GM21723 (cell line): Measurements from ENCODE around the gene HOXA11.

ENCODE experiments used
- ATAC-seq: cut with Tn5 transposase; IDR thresholded peaks from one replicate; pipeline ENCODE4 v1.9.1; 2021; ENCODE audit warnings: mild to moderate bottlenecking, moderate library complexity; ENCODE audit not compliant: unreplicated experiment

HOXA11 gene

DNA sequence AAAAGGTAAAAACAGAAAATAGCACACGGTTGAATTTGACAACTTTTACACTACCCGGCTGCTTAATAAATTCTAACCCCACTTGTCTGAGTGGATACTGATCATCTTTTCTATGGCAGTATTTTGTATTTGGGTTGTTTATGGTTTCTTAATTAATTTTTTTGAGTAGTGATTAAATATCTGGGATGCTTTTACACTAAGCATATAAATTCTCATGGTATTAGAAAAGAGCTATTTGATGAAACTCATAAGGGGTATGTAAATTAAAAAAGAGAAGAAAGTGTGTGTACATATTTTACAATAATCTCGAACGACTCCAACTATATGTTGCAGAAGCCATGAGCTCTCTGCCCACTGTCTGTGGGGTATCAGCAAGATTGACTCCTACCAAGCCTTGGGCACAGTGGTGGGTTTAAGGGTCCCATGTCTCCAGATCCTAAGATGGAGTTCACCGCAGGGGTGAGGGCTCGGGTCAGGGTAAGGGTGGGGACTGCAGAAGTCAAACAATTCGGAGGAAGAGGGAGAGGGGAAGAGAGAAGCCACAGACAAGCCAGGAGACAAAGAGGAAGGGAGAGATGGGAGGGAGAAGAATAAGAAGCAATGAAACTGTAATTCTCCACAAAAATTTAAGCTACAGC is 22.4 kb upstream of the HOXA11 start:
- ATAC-seq: no peak

DNA sequence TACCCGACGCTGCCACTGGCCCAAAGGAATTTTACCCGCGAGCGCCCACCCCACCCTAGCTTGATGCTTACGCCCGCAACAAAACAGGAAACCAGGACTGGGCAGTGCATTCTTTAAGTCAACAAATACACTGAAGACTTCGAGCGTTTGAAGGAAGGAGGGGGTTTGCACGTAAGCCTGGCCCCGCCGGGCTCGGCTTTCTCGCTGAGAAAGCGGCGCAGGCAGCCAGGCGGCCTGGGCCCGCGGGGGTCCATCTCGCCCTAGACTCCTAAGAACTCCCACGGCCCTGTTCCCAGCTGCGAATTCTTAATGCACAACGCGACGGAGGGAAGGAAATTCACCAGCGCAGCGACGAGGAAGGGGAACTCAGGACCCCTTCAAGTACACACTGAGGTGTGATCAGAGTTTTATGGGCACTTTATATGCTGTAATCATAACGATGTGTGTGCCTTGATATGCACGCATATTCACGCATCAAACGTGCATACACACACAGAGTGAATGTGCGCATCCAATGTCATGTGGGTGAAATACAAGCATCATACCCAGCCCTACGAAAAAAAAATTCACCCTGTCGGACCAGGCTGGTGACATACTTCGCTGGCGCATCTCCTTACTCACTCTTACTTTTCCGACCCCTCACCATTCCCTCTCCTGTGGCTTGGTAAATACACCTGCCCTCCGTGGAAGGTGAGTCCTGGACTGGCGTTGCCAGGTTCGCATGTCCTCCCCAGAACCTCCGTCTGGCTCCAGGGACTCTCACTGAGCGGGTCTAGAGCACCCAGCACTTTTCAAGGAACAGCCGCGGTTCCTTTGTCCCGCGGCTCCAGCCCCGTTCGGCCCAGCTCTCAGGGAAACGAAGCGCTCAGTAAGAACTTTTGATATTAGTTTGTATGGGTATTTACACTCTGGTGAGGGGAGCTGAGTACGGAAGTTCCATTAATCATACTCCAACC is 20.6 kb upstream of the HOXA11 start:
- no peak for ATAC-seq

DNA sequence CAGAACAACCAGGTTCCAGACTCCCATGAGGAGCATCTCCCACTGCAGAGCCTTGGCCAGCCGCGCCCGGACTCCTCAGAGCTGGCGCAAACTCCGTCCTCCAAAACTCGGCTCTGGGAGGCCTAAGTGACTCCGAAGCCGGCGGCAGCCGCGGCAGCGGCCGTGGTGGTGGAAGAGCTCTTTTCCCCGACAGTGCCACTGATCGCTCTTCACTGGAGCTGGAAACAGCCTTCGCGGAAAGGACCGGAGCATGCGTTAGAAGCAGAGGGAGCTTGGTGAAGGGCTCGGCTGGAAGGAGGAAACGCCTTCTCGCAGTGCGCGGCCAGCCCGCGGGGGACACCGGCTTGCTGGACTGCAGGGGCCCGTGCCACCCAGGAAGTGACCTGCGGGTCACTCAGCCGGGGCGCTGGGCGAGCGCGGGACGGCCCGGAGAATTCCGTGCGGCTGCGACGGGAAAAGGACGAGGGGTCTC is 19.9 kb upstream of the HOXA11 start:
- ATAC-seq: no peak

DNA sequence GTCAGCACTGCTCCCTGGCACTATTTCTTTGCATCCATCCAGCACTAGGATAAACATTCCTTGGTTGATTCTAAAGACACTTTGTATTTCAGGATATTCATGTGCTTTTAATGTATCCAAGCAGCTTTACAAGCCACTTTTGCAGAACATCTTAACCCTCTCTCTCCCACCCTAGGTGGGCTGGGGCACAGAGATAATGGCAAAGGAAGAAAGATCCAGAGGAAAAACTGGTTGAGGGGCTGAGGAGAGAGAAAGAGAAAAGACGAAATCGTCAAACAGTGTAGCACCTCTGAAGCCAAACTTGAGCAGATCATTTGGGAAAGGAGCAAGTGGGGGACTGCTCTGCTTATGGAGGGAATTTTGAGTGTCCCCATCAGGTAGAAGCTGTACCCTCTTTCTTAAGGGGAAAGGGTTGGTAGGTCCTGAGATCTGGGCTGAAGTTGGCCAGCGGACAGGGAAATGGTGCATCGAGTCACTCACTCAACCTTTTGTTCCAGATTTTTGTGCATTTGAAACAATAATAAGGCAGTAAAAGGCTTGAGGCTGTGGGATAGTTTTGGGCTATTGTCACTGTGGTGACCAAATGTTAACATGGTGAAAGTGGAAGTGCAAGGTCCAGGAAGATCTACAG is 19.0 kb upstream of the HOXA11 start:
- ATAC-seq: no peak

DNA sequence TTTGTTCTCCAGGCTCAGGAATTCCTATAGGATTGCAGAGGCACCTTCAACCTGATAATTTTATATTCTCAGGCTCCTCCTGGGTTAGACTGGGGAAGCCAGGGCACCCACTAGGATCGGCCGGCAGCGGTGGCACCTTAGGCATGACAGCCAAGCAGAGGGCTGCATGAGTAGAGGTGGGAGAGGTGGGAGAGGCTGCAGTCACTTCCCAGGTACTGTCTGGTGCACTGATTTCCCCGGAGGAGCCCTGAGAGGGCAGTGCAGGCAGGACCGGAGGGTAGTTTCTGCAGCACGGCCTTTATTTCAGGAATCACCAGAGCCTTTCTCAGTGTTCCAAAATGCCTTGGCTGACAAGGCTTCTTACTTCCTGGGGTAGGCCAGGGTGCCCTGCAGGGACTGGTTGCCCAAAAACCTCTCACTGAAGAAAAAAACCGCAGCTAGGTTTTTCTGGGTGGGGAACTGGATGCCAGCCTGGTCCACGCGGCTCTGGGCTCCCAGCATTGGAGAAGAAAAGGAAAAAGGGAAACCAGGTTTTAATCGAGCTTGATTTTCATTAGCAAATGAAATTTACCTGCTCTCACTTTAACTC is 18.4 kb upstream of the HOXA11 start:
- ATAC-seq: no peak

DNA sequence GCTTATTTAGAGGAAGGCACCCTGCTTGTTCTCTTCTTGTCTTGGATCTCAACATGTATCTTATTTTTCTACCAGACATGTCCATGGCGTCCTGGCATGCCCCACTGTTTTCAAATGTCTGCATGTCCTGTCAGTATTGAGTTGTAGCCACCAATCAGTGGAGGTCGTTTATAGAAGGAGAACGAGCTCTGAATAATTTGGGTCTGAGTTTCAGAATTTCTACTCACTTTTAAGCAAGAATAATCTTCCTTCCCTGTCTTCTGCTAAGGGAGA is 17.8 kb upstream of the HOXA11 start:
- ATAC-seq: no peak

DNA sequence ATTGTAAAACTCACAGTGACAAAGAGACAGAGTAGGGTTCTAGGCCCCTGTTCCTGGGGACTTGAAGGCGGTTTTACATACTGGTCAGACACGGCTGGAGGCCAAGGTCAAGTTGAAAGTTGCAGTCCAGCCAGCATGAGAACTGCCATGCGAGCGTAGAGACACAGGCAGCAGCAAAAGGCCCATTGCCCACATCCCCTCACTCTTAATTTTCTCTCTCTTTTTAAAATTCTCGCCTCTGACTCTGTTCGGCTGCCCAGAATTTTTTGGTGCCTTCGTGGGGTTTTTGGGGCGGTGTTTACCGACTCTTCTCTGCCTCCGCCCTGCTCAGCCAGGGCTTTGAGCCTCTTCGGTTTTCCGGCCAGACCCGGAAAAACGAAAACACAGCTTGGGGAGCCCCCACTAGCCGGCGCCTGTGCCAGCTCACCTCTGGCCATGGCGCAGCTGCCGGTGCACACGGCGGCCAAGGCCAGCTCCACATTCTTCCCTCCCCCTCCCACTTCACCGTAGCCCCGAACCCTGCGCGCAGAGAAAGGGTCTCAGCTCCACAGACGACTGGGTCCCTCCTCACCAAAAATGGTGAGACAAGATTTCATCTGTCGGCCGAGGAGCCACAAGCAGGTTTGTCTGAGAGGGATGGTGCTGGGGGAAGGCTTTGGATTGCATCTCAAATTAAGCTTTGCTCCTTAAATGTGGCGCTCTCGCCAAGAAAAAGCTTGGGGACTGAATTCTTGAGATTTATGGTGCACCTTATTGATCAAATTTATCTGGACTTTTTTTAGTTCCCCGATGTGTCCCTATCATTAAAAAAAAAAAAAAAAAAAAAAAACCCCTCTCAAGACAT is 17.2 kb upstream of the HOXA11 start:
- no peak for ATAC-seq

DNA sequence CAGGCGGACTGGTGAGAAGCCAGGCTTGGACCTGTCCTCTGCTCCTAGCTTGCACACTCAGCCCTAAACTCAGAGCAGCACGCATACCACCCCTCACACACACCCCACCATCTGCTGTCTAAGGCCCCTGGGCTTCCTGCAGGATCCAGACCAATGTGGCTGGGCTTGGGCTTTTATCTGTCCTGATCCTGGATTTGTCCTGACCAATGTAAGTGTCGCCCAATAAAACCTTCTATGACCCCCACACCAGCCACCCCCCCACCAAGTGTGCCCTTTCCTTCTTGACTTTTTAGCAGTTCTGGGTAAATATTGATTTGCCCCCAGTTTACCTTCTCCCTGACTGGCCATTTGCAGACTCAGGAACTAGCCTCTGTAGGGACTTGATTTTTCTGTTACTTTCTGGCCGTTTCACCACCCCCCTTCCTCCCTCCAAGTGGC is 16.6 kb upstream of the HOXA11 start:
- no peak for ATAC-seq

DNA sequence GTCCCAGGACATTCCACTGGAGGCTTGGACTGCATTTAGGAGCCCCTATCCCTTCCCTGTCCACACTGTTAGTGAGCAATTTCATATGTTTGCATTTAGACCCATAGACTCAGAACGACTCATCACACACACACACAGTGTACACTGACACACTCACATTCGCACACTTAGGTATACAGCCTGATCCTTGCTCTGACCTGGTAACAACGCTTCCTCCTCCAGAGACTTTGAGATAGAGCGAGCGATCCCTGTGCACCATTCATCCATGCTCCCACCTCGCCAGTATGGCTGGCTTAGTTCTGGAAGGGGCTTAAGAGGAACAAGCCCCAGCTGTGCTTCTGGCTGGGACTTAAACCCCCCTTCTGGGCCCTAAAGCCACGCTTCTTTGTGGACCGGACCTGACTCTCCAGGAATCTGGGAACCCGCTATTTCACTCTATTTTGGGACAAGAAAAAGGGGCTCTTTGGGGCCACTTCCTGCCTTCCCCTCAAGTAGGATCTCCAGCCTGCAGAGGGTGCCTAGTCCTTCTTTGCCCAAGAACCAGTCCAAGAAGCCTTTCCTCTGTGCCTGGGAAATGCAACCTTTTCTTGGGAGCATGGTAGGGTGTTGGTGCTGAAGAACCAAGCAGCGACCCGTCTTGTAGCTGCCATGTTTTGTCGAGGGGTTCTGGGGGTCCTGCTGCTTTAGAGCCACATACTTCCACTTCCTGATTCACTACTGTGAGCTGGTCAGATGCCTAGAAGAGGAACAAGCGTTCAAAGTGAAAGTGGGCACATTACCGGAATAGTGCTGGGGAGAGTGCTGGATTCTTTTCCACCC is 15.9 kb upstream of the HOXA11 start:
- ATAC-seq: no peak

DNA sequence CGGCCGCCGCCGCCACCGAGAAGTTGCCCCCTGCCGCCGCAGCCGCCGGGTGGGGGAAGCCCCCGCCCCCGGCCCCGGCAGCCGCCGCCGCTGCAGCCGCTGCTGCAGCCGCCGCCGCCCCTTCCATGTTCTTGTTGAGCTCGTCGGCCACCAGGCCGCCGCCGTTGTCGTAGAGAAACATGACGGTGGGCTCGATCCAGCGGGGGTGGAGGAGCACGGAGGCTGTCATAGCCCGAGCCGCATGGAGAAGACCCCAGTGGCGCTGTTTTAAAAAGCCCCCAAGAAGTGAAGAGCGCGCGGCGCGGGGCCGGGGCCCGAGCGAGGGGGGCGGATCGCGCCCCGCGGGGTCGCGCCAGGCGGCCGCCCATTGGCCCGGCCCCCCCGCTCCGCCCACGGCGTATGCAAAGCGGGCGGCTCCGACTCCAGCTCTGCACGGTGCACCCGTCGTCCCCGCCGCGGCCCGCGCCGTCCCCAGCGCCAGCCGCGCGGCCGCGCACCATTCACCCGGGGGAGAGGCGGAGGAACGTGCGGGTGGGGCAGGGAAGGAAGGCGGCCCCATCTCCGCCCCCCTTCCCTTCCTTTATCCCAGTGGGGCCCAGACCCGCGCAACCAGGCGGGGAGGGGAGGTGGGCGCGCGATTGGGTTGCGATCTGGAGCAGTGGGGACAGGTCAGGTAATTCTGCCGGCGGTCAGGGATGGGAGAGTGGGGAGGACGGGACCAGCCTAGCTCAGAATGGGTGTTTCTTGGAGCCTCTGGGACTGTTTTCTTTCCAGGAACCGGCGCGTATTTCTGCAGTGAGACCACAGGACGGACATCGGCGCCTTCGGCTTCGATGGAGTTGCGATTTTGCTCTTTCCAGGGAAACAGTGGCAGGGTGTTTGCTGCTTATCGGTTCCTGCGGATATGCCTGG is 15.1 kb upstream of the HOXA11 start, which contains the start of gene HOXA13:
Gene HOXA13 (minus strand): TSS at position 243 of the 912 bp plus-strand sequence. CDS start 14 bp downstream, at position 229.
- no peak for ATAC-seq

DNA sequence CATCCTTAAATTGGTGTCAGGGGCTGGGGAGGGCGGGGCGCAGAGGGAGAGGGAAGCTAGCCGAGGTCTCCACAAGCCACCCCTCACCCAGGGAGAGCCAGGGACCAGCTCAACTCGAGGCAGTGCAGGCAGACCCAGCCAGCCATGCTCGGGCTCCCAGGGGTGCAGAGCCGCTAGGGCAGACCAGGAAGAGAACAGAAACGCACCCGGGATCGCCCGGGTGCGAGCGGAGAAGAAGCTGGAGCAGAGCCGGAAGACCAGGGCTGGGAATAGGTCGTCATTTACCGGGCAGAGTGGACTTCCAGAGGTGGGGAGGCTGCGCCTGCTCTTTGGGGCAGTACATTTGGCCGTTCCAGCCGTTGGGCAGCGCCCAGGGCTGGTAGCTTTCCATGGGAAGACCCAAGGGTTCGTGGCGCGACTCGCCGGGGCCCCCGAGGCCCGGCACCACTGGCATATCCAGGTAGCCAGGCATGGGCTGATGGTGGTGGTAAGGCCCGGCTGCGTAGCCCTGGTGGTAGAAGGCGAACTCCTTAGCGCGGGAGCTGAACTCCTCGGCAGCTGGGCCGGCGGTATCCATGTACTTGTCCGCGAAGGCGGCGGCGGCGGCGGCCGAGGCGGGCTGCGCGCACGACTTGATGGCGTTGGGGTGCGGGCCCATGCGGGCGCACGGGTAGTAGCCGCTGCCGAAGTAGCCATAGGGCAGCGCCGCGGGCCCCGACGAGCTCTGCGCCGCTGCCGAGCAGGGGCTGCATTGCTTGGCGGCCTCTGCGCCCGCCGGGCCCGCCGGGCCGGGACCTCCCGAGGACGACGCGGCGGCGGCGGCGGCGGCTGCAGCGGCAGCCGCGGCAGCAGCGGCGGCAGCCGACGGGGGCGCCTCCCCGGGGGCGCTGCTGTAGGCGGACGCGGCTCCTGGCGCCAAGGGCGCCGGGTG is 14.1 kb upstream of the HOXA11 start:
- no peak for ATAC-seq

DNA sequence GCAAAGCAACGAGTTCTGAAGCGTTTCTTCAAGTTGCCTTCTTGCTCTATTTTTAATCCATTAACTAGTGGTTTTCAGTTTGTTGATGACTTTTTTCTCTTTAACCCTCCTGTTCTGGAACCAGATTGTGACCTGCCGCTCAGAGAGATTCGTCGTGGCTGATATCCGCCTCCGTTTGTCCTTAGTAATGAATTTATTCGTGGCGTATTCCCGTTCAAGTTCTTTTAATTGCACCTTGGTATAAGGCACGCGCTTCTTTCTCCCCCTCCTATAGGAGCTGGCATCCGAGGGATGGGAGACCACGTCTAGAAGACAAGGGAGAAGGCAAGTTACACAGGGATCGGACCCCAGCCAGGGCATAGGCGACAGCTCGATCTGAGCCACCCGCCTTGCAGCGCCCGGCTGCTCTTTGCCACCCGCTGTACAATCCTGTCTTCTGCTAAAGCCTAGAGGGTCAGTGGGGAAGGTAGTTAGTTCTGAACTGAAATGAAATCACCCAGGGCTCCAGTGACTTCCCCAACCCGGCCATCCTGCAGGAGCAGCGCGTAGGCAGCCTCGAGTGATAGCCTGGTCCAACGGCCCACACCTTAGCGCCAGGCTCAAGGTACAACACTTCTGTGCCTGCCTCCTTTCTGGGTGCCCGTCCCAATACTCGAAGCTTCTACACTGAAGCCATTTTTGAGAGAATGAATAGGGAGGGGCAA is 13.3 kb upstream of the HOXA11 start:
- ATAC-seq: no peak

DNA sequence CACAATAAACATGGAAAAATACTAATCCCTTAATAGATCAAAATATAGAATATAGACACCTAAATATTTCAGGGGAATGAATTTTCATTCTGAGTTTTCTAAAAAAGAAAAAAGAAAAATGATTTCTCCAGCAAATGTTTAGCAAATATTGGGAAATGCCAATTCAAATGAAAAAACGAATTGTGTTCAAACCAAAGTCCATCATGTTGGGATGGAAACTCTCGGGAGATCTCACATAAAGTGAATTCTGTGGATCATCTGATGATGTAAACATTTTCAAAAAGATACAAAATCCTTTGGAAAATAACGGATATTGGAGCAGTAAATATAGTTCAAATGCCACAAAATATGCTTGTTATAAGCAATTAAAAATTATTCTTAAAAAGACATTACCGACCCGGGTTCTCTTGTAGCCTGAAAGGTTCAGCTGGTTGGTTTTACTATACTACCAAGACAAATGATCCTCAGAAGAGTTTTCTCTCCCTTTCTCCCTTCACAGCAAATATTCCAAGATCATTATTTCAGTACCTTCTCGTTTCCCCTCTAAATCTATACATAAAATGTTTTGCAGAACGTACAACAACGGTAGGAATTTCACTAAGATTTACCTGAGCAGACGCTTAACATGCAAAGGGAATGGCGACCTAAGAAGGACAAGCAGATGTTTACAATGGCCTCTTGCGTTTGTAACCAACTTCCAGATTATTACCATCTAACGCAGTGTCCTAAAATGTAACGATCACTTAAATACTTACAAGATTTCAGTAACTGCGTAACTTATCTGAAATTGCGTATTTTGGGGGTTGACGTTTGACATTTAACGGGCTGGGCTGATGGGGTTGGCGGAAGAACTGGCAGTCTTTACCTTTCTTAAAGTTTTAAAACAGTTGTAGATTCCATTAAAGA is 12.4 kb upstream of the HOXA11 start:
- ATAC-seq: no peak

DNA sequence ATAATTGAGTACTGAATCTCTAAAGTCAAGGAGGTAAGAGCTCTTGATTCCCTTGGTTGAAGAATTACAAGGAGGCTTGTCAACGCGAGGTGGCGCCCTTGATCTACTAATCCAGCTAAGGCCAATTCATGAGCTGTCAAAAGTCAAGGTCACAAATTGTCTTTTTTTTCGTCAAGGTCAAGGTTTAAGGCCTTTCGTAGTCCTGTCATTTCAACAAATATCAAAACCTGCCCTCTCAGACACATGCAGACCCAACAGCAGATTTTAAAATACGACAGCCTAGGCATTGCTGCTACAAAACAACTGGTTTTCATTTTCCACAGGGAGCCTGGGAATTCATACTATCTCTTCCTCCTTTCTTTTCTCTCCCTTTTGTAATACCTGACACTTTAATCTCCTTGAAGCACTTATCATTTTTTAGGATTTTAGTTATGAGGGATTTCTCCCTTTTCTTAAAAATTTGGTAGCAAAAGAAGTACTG is 11.3 kb upstream of the HOXA11 start:
- no peak for ATAC-seq

DNA sequence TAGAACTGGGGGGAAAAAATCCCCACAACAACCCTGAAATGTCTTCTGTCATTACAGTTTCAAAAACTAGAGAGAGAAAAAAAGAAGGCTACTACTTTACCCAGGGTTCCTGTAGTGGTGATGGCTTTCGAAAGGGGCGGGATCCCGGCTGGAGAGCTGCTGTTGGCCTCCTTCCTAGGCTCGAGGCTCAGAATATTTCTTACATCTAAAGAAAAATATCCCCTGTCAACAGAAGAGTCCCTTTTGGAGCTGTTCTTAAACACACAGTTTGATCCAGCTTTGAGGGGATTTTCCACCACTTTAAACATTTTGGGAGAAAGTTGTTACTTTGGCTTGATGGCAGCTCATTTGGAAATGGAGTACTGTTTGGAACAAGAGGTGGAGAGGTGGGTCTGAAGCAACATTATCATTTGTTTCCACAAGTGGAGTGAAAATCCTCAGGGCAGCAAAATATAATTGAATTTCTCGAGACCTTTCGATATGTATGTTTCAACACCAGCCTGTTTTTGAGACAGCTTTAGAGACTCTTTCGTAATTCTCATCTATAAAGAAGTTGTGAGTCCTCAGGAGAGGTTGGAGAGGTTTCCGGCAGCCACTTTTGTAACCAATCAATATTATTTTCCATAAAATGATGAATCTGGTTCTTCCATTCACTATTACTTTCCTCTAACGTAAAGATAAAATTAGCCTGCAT is 9.8 kb upstream of the HOXA11 start:
- no peak for ATAC-seq
